Thoracic aorta (tissue), 2 donors: ENCODE measurements around the gene KRT80. TPM values are rescaled to one million over a fixed set of nuclear protein-coding genes. Genes with fewer than 3 reads are reported as not detected.

ENCODE experiments used
- ATAC-seq: fragments of 150-250 bp; one replicate; pipeline ENCODE4 v1.8.0; 2017; ENCODE audit warnings: low read depth; ENCODE audit not compliant: insufficient number of reproducible peaks, low FRiP score
- DNase-seq: peaks from one replicate; pipeline ENCODE4 v3.0.0-alpha.2; 2020; ENCODE audit warnings: low spot score
- H3K27ac ChIP-seq, 2 donors: fragments of 200-600 bp; sonication (generic); 1 replicate in 1 of 2; 2 replicates in 1 of 2; pipeline ENCODE4 v1.5.1; 2016; ENCODE audit warnings: mild to moderate bottlenecking in 2 of 2, moderate library complexity in 2 of 2
- H3K27me3 ChIP-seq: fragments of 200-600 bp; sonication (generic); replicated peaks from 2 replicates; pipeline ENCODE4 v1.6.0; 2016; ENCODE audit warnings: mild to moderate bottlenecking; ENCODE audit not compliant: insufficient read depth
- H3K36me3 ChIP-seq: fragments of 200-600 bp; sonication (generic); one replicate; pipeline ENCODE4 v1.5.1; 2016
- H3K4me1 ChIP-seq, 2 donors: fragments of 200-600 bp; sonication (generic); 1 replicate in 1 of 2; 2 replicates in 1 of 2; pipeline versions ENCODE4 v1.5.1 to v1.6.0; 2016; ENCODE audit warnings: low read depth in 2 of 2, mild to moderate bottlenecking in 1 of 2; ENCODE audit not compliant: control insufficient read depth in 1 of 2
- H3K4me3 ChIP-seq: fragments of 200-600 bp; sonication (generic); 2 replicates; pipeline ENCODE4 v1.5.1; 2016; ENCODE audit warnings: mild to moderate bottlenecking
- H3K9me3 ChIP-seq: fragments of 200-600 bp; sonication (generic); 2 replicates; pipeline ENCODE4 v1.5.1; 2016
- total RNA-seq, 2 donors: library from RNA; depleted of rRNA; stranded (reverse); fragments of >200 nt; gene quantifications; one replicate each; pipeline versions ENCODE4 v1.1.0 to v1.2.3, GENCODE V29; 2016
- TF ChIP-seq, protein P1 (sequence below): fragments of 200-600 bp; sonication (generic); IDR thresholded peaks from one replicate; pipeline ENCODE4 v1.5.1; 2019; ENCODE audit warnings: antibody characterized with exemption

The KRT80 gene
- total RNA-seq, 2 donors from 2014 or later: 0.21 to 0.41 TPM

DNA sequence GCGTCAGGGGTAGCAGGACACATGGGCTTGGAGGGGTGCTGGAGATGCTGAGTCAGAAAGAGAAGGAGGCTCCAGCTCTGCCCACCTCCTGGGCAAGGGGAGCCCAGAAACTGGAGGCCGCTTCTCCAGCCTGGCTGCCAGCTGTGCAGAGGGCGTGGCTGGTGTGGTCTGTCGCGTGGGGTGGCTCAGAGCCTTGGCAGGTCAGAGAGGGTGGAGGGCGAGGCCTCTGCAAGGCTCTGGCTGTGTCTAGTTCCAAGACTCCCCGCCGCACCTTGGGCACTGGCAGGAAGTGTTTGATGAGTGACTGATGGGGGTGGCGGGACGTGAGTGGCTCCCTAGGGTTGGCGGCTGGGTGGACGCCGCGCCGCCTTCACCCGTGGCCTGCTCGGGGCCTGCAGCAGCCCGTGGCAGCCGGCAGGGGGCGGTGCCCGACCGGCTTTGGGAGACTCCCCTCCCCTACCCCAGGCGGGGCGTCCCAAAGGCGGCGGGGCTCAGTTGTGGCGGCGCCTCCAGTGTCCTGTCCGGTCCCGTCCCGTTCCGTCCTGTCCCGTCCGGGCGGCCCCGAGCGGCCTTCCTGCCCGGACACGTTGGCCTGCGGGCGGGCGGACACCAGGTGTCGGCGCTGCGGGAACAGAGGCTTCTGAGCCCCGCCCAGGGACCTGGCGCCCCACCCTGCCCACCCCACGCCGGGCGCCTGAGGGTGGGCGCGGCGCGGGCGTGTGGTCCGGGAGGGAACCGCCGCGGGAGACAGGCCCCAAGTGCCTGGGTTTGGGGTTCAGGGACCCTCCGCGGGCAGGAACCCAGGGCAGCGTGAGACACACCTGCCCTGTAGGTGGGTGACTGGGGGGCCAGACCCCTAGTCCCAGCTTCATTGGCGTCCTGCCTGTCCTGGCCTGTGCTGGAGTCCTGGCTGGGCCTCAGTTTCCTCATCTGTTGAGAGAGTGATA is 39.7 kb downstream of the KRT80 start:
- H3K9me3 ChIP-seq: no peaks in the 10 kb centered on the region
- ATAC-seq (peak; percentile 25), DNase-seq (no peak)
- peak overlapping the region; percentile 69 for H3K4me3 ChIP-seq
- H3K36me3 ChIP-seq: no peaks in the 10 kb centered on the region
- peaks cover 14 to 38% of the 10 kb centered on the region in 2 donors for H3K4me1 ChIP-seq
- H3K27me3 ChIP-seq: no peaks in the 10 kb centered on the region
- TF ChIP-seq, protein P1, sequence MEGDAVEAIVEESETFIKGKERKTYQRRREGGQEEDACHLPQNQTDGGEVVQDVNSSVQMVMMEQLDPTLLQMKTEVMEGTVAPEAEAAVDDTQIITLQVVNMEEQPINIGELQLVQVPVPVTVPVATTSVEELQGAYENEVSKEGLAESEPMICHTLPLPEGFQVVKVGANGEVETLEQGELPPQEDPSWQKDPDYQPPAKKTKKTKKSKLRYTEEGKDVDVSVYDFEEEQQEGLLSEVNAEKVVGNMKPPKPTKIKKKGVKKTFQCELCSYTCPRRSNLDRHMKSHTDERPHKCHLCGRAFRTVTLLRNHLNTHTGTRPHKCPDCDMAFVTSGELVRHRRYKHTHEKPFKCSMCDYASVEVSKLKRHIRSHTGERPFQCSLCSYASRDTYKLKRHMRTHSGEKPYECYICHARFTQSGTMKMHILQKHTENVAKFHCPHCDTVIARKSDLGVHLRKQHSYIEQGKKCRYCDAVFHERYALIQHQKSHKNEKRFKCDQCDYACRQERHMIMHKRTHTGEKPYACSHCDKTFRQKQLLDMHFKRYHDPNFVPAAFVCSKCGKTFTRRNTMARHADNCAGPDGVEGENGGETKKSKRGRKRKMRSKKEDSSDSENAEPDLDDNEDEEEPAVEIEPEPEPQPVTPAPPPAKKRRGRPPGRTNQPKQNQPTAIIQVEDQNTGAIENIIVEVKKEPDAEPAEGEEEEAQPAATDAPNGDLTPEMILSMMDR: peak; percentile 96
- H3K27ac ChIP-seq: peak overlapping the region in 1 of 2 donors; percentile 3

DNA sequence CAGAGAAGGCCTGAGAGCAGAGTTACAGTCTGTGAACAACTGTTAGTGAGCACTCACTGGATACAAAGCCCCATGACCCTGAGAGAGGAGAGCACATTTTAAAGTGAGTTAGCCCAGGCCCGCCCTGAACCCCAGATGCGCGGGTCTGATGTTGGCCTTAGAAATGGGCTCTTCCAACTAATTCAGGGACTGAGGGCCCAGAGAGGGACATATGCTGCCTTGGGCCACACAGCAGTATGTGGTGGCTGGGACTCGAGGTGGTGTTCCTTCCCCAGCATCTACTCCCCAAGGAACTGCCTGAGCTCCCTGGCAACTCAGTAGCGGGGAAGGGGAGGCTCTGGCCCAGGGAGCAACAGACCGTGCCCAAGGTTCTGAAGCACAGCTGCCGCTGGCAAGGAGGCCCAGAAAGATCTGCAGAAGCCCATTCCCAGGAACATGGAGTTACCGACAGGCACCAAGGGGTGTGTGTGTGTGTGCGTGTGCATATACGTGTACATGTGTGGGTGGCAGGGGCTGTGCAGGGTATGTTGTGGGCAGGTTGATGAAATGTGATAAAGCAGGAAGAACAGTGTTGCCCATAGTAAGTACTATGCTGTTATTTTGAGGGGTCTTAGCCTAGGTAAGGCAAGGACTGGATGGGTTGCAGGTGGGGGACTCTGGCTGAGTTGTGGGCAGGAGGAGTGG is 40.5 kb downstream of the KRT80 start:
- peaks cover 14 to 46% of the 10 kb centered on the region in 2 donors for H3K4me1 ChIP-seq
- TF ChIP-seq, protein P1: no peak
- peak overlapping the region in 1 of 2 donors; percentile 3 for H3K27ac ChIP-seq

DNA sequence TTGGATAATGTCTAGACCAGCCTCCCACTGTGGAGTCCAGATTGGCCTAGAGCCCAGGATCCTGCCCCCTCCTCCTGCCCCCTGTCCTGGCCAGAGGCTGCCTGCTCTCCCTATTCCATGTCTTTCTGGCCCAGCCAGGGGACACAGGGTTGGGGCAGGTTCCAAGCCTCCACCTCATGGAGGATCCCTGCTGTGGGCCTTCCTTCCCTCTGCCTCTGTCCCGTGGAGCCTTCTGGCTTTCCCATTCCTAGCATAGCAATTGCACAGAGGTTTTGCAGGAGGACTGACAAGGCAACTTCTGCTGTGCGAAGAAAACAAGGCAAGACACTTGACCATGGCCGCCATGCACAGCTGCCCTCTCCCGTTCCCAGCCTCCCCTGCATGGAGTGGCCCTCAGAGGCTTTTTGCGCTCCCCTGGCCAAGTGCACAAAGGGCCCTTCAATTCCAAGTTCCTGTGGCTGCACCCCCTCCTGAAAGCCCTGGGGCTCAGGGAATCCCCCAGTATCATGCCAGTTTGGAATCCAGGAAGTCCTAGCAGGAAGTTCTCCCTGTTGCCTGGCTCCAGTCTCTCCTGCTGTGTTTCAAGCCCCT is 42.1 kb downstream of the KRT80 start:
- Histone ChIP-seq H3K36me3 (no peaks in the 10 kb centered on the region), H3K27me3 (no peaks in the 10 kb centered on the region), H3K9me3 (no peaks in the 10 kb centered on the region), H3K27ac (peak overlapping the region; percentile 78 to 84), H3K4me1 (peaks cover 14 to 47% of the 10 kb centered on the region in 2 donors), H3K4me3 (no peak overlapping the region)
- no peak for ATAC-seq
- DNase-seq: no peak
- TF ChIP-seq, protein P1: no peak

More for the DNA sequence above, 40.5 kb downstream of the KRT80 start:
- Histone ChIP-seq H3K4me3 (no peak overlapping the region), H3K36me3 (no peaks in the 10 kb centered on the region), H3K9me3 (no peaks in the 10 kb centered on the region), H3K27me3 (no peaks in the 10 kb centered on the region)
- ATAC-seq (no peak), DNase-seq (no peak)

DNA sequence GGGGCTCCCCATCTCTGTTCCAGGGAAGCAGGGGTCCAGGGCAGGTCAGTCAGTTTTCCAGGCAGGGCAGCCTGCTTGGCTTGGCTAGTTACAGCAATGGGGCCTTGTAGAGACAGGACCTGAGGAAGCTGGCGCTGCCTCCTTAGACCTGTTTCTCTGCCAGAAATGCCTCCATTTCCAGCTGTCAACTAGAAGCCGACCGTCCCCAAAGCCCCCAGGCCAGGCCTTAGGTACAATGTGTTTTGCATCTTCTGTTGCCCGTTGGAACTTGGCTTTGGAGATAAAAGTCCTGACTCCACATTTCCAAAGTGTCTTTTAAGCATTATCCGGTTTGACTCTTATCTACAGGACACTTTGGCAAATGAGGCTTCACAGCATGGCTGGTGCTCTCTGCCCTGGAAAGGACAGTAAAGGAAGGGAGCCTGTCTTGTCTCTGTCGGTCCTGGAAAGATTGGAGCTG is 42.6 kb downstream of the KRT80 start:
- no peak for ATAC-seq
- TF ChIP-seq, protein P1: no peak
- H3K4me3 ChIP-seq: no peak overlapping the region
- DNase-seq: no peak
- H3K27ac ChIP-seq: peak overlapping the region; percentile 78 to 84
- H3K27me3 ChIP-seq: no peaks in the 10 kb centered on the region
- no peaks in the 10 kb centered on the region for H3K36me3 ChIP-seq
- no peaks in the 10 kb centered on the region for H3K9me3 ChIP-seq
- peaks cover 14 to 47% of the 10 kb centered on the region in 2 donors for H3K4me1 ChIP-seq
